ENCODE measurements around the gene CACNA1G. TPM values are rescaled to one million over a fixed set of nuclear protein-coding genes. Genes with fewer than 3 reads are reported as not detected.

The CACNA1G gene
- total RNA-seq, 1 donor from 2014 or later: 0.05 TPM

DNA sequence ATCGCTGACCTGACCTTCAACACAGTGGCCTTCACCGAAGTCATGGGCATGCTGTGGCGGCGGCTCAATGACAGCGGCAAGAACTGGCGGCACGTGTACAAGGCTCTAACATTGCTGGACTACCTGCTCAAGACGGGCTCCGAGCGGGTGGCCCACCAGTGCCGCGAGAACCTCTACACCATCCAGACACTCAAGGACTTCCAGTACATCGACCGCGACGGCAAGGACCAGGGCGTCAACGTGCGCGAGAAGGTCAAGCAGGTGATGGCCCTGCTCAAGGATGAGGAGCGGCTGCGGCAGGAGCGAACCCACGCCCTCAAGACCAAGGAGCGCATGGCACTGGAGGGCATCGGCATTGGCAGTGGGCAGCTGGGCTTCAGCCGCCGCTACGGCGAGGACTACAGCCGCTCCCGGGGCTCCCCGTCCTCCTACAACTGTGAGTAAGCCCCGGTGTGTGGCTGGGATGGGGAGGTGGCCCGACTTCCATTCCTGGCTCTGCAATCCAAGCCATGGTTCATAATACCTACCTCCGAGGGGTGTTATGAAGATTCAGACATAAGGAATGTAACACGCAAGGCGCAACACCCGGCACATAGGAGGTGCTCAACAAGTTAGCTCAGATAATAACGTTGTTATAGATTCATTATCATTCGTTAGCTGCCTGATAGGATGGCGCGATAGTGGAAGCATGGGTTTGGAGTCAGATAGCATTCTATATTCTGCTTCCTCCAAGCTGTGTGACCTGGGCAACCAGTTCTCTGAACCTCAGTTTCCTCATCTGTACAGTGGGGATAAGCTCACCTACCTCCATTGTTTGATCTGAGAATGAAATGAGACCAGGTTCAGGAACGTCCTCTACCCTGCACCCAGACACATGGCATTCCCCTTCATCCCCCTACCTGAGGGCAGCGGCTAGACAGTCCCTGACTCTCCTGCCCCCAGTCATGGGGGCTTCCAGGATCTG is 23.6 kb upstream of the CACNA1G start:
- intact Hi-C loops (cut with micrococcal nuclease): no loop called here
- Mint-ChIP-seq H3K36me3 (ENCODE audit: low read depth) (peaks cover 2% of the 10 kb centered on the region), H3K4me3 (no peak overlapping the region), H3K27me3 (ENCODE audit: insufficient read depth) (peaks cover 33% of the 10 kb centered on the region), H3K4me1 (ENCODE audit: low read depth) (peaks cover 10% of the 10 kb centered on the region), H3K27ac (no peak overlapping the region), H3K9me3 (no peaks in the 10 kb centered on the region)
- no peak for DNase-seq (ENCODE audit: low spot score)

GRCh38 chr17:50537721-50538548 is 22.6 kb upstream of the CACNA1G start:
- peaks cover 25% of the 10 kb centered on the region for H3K27me3 Mint-ChIP-seq (ENCODE audit: insufficient read depth)
- no peak overlapping the region for H3K27ac Mint-ChIP-seq
- peaks cover 17% of the 10 kb centered on the region for H3K4me1 Mint-ChIP-seq (ENCODE audit: low read depth)
- peaks cover 2% of the 10 kb centered on the region for H3K36me3 Mint-ChIP-seq (ENCODE audit: low read depth)
- no peak overlapping the region for H3K4me3 Mint-ChIP-seq
- no peaks in the 10 kb centered on the region for H3K9me3 Mint-ChIP-seq
- intact Hi-C loops (cut with micrococcal nuclease): no loop called here
- DNase-seq (ENCODE audit: low spot score): no peak

DNA sequence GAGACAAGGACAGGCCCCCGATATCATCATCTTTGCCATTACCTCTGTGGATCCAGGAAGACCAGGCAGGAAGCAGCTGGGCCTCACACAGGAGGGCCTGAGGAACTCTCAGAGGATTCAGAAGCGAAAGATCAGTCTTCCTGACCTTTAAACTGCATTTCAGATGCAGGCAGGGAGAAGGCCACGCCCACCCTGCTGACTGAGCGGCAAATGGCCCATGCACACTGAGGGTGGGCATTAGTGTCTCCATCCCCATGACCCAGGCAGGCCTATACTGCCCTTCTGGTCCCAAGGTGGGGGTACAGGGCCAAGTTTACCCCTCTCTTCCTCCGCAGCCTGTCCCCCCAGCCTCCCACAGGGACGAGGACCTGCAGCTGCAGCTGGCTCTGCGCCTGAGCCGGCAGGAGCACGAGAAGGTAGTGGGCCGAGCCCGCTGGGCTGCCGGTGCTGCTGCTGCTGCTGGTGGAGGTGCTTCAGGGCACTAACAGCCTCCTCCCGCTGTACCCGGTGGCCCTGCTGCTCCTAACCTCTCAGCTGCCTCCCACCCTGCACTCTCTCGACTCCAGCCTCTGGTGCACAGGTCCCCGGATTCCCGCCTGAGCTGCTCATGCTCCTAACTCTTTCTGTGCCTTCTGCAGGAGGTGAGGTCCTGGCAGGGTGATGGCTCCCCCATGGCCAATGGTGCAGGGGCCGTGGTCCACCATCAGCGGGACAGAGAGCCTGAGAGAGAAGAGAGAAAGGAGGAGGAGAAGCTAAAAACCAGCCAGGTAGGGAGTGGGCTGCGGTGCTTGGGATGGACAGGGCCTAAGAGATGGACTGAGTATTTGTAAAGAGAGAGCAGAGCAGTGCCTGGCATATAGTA is 21.7 kb upstream of the CACNA1G start:
- DNase-seq (ENCODE audit: low spot score): no peak
- Mint-ChIP-seq H3K27ac (no peak overlapping the region), H3K27me3 (ENCODE audit: insufficient read depth) (peaks cover 20% of the 10 kb centered on the region), H3K4me1 (ENCODE audit: low read depth) (peaks cover 13% of the 10 kb centered on the region), H3K9me3 (no peaks in the 10 kb centered on the region), H3K36me3 (ENCODE audit: low read depth) (peaks cover 2% of the 10 kb centered on the region), H3K4me3 (no peak overlapping the region)
- intact Hi-C loops (cut with micrococcal nuclease): no loop called here

- intact Hi-C loops (cut with micrococcal nuclease): no loop called here
- Mint-ChIP-seq H3K27ac (no peak overlapping the region), H3K4me1 (ENCODE audit: low read depth) (peaks cover 13% of the 10 kb centered on the region), H3K4me3 (no peak overlapping the region), H3K36me3 (ENCODE audit: low read depth) (peaks cover 2% of the 10 kb centered on the region), H3K27me3 (ENCODE audit: insufficient read depth) (peaks cover 16% of the 10 kb centered on the region), H3K9me3 (no peaks in the 10 kb centered on the region)
- no peak for DNase-seq (ENCODE audit: low spot score)
Observed at GRCh38 chr17:50539762-50540559, 20.6 kb upstream of the CACNA1G start.

- Mint-ChIP-seq H3K4me3 (peak overlapping the region; percentile 13), H3K27ac (no peak overlapping the region)
- DNase-seq (ENCODE audit: low spot score): no peak
Observed at GRCh38 chr17:50540560-50541401, 19.7 kb upstream of the CACNA1G start.

GRCh38 chr17:50541402-50541715 is 19.2 kb upstream of the CACNA1G start:
- Mint-ChIP-seq H3K36me3 (ENCODE audit: low read depth) (no peaks in the 10 kb centered on the region), H3K9me3 (no peaks in the 10 kb centered on the region), H3K27ac (no peak overlapping the region), H3K27me3 (ENCODE audit: insufficient read depth) (peaks cover 15% of the 10 kb centered on the region), H3K4me1 (ENCODE audit: low read depth) (peaks cover 17% of the 10 kb centered on the region), H3K4me3 (peak overlapping the region; percentile 64)
- DNase-seq (ENCODE audit: low spot score): no peak
- intact Hi-C loops (cut with micrococcal nuclease): no loop called here

More at GRCh38 chr17:50540560-50541401, 19.7 kb upstream of the CACNA1G start:
- Mint-ChIP-seq H3K9me3 (no peaks in the 10 kb centered on the region), H3K27me3 (ENCODE audit: insufficient read depth) (peaks cover 15% of the 10 kb centered on the region), H3K4me1 (ENCODE audit: low read depth) (peaks cover 13% of the 10 kb centered on the region), H3K36me3 (ENCODE audit: low read depth) (no peaks in the 10 kb centered on the region)
- intact Hi-C loops (cut with micrococcal nuclease): no loop called here

DNA sequence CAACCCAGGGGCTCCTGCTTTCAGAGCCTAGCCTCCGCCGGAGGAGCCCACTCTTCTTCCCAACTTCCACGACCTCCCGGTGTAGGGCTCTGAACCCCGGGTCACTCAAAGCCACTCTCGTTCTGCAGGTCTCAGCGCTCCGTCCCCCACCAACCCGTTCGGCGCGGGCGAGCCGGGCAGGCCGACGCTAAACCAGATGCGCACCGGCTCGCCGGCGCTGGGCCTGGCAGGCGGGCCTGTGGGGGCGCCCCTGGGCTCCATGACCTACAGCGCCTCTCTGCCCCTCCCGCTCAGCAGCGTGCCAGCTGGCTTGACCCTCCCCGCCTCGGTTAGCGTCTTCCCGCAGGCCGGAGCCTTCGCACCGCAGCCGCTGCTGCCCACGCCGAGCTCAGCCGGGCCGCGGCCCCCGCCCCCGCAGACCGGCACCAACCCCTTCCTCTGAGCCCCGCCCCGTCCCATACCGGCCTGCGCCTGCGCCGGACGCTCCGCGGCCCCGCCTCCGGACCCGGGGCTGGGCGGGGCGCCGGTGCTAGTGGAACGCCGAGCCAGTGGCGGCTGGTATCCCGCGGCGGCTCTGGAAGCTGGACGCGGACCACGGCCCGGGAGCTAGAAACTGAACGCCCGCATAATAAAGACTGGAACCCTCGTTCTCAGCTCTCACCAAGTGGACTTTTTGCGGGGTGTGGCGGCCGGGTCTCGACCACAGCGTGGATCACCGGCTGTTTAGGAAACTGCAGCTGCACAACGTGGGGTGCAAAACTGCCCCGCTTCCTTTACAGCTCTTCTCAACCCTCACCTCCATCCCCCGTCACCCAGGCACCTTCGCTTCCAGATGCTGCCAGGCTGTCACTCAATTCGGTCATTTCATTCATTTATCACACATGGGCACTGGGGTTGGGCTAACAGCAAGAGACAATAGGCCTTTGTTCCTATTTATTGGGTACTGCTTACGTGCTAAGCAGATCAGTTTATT is 18.5 kb upstream of the CACNA1G start:
- Mint-ChIP-seq H3K27ac (peak overlapping the region; percentile 55), H3K27me3 (ENCODE audit: insufficient read depth) (peaks cover 15% of the 10 kb centered on the region), H3K36me3 (ENCODE audit: low read depth) (no peaks in the 10 kb centered on the region), H3K9me3 (no peaks in the 10 kb centered on the region), H3K4me3 (peak overlapping the region; percentile 64), H3K4me1 (ENCODE audit: low read depth) (peaks cover 23% of the 10 kb centered on the region)
- intact Hi-C loops (cut with micrococcal nuclease): loop anchor here (1.0 kb wide), 4 partner anchors 18 to 165 kb away; partner anchors contain the start of genes ANKRD40 and CACNA1G
- peak; percentile 87 for DNase-seq (ENCODE audit: low spot score)

DNA sequence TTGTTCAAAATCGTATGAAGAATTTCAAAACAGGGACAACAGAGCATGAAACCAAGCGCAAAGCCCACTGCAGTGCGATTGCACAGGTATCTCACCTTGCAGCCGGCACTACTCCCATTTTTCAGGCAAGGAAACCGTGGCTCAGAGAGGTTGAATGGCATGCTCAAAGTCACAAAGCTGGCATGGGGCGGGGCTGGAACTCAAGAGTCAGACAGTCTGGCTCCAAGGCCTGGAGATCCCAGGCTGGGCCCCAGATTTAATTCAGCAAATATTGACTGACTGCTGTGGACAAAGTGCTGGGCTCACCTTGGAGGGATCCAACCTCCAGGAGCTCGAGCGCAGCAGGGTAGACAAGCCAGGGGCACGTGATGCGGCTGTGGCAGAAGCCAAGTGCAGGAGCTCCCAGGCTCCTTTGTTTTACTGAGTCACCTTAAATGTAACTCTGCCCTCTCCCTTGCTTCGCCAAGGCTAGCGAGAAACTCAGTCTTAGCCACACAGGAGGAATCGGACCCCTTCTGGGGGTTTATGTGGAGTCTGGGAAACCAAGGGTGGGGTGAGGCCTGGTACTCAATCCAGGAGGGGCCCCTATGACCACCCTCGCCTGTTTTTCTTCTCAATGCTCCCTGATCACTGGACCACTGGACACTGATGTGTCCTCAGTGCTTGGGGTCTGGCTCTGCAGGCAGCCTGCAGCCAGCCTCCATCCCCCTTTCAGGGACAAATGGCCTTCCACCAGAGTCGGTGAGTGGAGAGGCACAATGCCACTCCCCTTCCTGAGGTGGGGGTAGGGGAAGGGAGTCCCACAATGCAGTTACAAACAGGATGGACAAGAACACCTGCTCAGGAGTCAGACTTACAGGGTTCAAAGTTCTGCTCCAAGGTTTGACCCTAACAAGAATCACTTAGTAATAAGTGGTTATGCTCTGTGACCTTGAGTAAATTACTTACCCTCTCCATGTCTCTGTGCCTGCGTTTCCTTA is 17.4 kb upstream of the CACNA1G start:
- Mint-ChIP-seq H3K27me3 (ENCODE audit: insufficient read depth) (peaks cover 15% of the 10 kb centered on the region), H3K36me3 (ENCODE audit: low read depth) (no peaks in the 10 kb centered on the region), H3K27ac (no peak overlapping the region), H3K4me1 (ENCODE audit: low read depth) (peaks cover 23% of the 10 kb centered on the region), H3K4me3 (peak overlapping the region; percentile 64), H3K9me3 (no peaks in the 10 kb centered on the region)
- no peak for DNase-seq (ENCODE audit: low spot score)
- intact Hi-C loops (cut with micrococcal nuclease): loop anchor here (1.0 kb wide), 4 partner anchors 17 to 164 kb away; partner anchors contain the start of genes ANKRD40 and CACNA1G

DNA sequence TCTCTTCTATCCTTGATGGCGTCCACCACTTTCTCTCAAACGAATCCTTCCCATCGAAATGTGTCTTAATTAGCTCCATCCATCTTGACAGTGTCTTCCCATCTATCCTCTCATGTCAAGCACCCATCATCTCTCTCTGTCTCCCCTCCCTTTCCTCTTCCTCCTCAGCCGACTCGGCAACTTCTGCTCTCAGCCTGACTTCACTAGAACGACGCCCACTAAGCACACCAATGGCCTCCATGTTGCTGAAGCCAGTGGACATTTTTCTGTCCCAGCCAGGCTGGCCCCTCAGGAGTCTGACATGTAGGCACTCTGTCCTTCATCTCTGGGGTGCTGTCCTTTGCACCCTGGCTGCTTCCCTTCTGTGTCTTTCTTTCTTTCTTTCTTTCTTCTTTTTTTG is 16.0 kb upstream of the CACNA1G start:
- Mint-ChIP-seq H3K9me3 (no peaks in the 10 kb centered on the region), H3K4me3 (no peak overlapping the region), H3K4me1 (ENCODE audit: low read depth) (peaks cover 23% of the 10 kb centered on the region), H3K27me3 (ENCODE audit: insufficient read depth) (peaks cover 15% of the 10 kb centered on the region), H3K36me3 (ENCODE audit: low read depth) (no peaks in the 10 kb centered on the region), H3K27ac (no peak overlapping the region)
- DNase-seq (ENCODE audit: low spot score): no peak
- intact Hi-C loops (cut with micrococcal nuclease): no loop called here

GRCh38 chr17:50545311-50545710 is 15.2 kb upstream of the CACNA1G start:
- Mint-ChIP-seq H3K36me3 (ENCODE audit: low read depth) (no peaks in the 10 kb centered on the region), H3K27me3 (ENCODE audit: insufficient read depth) (peaks cover 12% of the 10 kb centered on the region), H3K27ac (no peak overlapping the region), H3K9me3 (no peaks in the 10 kb centered on the region), H3K4me1 (ENCODE audit: low read depth) (peaks cover 23% of the 10 kb centered on the region), H3K4me3 (no peak overlapping the region)
- intact Hi-C loops (cut with micrococcal nuclease): no loop called here
- DNase-seq (ENCODE audit: low spot score): no peak
